GM21786 (cell line): ENCODE data around the gene OPCML.

Experiments
- ATAC-seq: cut with Tn5 transposase; IDR thresholded peaks from one replicate; pipeline ENCODE4 v1.9.1; 2021; ENCODE audit not compliant: unreplicated experiment

OPCML gene

GRCh38 chr11:133362916-133363315 is 169.4 kb downstream of the OPCML start:
- no peak for ATAC-seq

GRCh38 chr11:133362156-133362555 is 170.1 kb downstream of the OPCML start:
- ATAC-seq, result no peak

- ATAC-seq, result no peak
Observed at GRCh38 chr11:133361689-133361994, 170.7 kb downstream of the OPCML start.

GRCh38 chr11:133360860-133361688 is 171.2 kb downstream of the OPCML start:
- ATAC-seq, result no peak

- no peak for ATAC-seq
Observed at GRCh38 chr11:133355095-133355494, 177.2 kb downstream of the OPCML start.

- no peak for ATAC-seq
Observed at GRCh38 chr11:133354069-133354468, 178.2 kb downstream of the OPCML start.

- ATAC-seq, result no peak
Observed at GRCh38 chr11:133350045-133350444, 182.3 kb downstream of the OPCML start.

- ATAC-seq, result no peak
Observed at GRCh38 chr11:133347988-133348387, 184.3 kb downstream of the OPCML start.

GRCh38 chr11:133346137-133346536 is 186.2 kb downstream of the OPCML start:
- no peak for ATAC-seq

GRCh38 chr11:133343951-133344350 is 188.3 kb downstream of the OPCML start:
- no peak for ATAC-seq

GRCh38 chr11:133339495-133340140 is 192.7 kb downstream of the OPCML start:
- ATAC-seq, result no peak

- ATAC-seq, result no peak
Observed at GRCh38 chr11:133338588-133338987, 193.7 kb downstream of the OPCML start.

GRCh38 chr11:133337951-133338418 is 194.3 kb downstream of the OPCML start:
- no peak for ATAC-seq

- ATAC-seq, result no peak
Observed at GRCh38 chr11:133337193-133337592, 195.1 kb downstream of the OPCML start.

GRCh38 chr11:133331031-133331430 is 201.3 kb downstream of the OPCML start:
- ATAC-seq, result no peak

GRCh38 chr11:133326849-133327248 is 205.5 kb downstream of the OPCML start:
- no peak for ATAC-seq

- no peak for ATAC-seq
Observed at GRCh38 chr11:133326332-133326731, 206.0 kb downstream of the OPCML start.

GRCh38 chr11:133325711-133326110 is 206.6 kb downstream of the OPCML start:
- no peak for ATAC-seq

GRCh38 chr11:133323354-133323753 is 208.9 kb downstream of the OPCML start:
- no peak for ATAC-seq

- no peak for ATAC-seq
Observed at GRCh38 chr11:133318221-133318620, 214.1 kb downstream of the OPCML start.

GRCh38 chr11:133311230-133311629 is 221.1 kb downstream of the OPCML start:
- no peak for ATAC-seq

- no peak for ATAC-seq
Observed at GRCh38 chr11:133306019-133306418, 226.3 kb downstream of the OPCML start.
